MM.1S (cell line): ENCODE data around the gene MUCL3.

Experiments used
- CTCF ChIP-seq: fragments of 300-600 bp; sonication (generic); IDR thresholded peaks from 2 replicates; pipeline ENCODE4 v1.5.1; 2016; ENCODE audit warnings: antibody characterized with exemption, low read length, mixed read lengths
- EZH2 ChIP-seq: fragments of 300-600 bp; sonication (generic); optimal IDR thresholded peaks from 2 replicates; pipeline ENCODE3; 2017; ENCODE audit warnings: low read depth, mild to moderate bottlenecking, antibody characterized with exemption, low read length, mixed read lengths
- EZH2phosphoT487 ChIP-seq: fragments of 300-600 bp; sonication (generic); IDR thresholded peaks from 2 replicates; pipeline ENCODE4 v1.6.1; 2018; ENCODE audit warnings: antibody characterized with exemption, low read length

- no peak for TF ChIP-seq CTCF
- TF ChIP-seq EZH2 = no peak
- TF ChIP-seq EZH2phosphoT487 = no peak
Observed at GRCh38 chr6:30948811-30949210, 8.0 kb downstream of the MUCL3 start.
